Measurements from ENCODE around the gene LPO.

GRCh38 chr17:58271216-58271931, 33.0 kb downstream of the LPO start:
- TF ChIP-seq, protein P1, sequence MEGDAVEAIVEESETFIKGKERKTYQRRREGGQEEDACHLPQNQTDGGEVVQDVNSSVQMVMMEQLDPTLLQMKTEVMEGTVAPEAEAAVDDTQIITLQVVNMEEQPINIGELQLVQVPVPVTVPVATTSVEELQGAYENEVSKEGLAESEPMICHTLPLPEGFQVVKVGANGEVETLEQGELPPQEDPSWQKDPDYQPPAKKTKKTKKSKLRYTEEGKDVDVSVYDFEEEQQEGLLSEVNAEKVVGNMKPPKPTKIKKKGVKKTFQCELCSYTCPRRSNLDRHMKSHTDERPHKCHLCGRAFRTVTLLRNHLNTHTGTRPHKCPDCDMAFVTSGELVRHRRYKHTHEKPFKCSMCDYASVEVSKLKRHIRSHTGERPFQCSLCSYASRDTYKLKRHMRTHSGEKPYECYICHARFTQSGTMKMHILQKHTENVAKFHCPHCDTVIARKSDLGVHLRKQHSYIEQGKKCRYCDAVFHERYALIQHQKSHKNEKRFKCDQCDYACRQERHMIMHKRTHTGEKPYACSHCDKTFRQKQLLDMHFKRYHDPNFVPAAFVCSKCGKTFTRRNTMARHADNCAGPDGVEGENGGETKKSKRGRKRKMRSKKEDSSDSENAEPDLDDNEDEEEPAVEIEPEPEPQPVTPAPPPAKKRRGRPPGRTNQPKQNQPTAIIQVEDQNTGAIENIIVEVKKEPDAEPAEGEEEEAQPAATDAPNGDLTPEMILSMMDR (conservative IDR thresholded peaks at IDR 0.05; ENCODE audit: low read depth, low read length): no peak
- no peak for TF ChIP-seq EZH2phosphoT487 (IDR thresholded peaks at IDR 0.05; ENCODE audit: borderline replicate concordance, low read length)

Measured in PC-3 (cell line).